Cerebellar nuclear complex (tissue), 1 donor: ENCODE results near the gene PTGES3L.
"Not testable (repeated sequence)": the region's sequence is repeated elsewhere in the genome, so short reads cannot be mapped to it uniquely, and the experiment has no call there.

Source experiments
- DNase-seq, 2 experiments: peaks; one replicate each; lab custom pipeline; 2025; lab: John Stamatoyannopoulos, UW

PTGES3L gene

DNA sequence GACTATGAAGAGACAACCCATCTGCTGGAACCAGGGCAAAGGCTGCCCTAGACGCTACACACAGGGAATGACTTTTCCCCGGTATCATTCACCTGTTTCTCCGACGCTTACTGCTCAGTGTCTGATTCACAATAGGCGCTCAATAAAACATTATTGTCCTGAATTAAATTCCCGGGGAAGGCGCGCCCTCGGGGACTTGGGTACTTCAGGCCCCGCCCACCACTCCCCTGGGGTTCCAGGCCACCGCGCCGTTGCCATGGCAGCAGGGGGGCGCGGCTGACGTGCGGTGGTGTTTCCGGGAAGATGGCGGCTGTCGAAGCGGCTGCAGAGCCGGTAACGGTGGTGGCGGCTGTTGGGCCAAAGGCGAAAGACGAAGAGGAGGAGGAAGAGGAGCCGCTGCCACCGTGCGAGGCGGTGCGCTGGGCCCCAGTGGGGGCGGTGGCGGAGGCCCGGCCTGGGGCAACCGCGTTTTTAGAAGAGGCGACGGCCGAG is 440 bp upstream of the PTGES3L start, which contains the start of gene RUNDC1:
RUNDC1 (plus strand) TSS at position 292 of the 492 bp plus-strand sequence; CDS start at position 304, 12 bp downstream.
- peak in 1 of 2 experiments; percentile 33 for DNase-seq

GRCh38 chr17:42975701-42976100 is 4.2 kb downstream of the PTGES3L start:
- DNase-seq: not testable (repeated sequence)

- no peak for DNase-seq
Observed at GRCh38 chr17:42975265-42975664, 4.6 kb downstream of the PTGES3L start.

DNA sequence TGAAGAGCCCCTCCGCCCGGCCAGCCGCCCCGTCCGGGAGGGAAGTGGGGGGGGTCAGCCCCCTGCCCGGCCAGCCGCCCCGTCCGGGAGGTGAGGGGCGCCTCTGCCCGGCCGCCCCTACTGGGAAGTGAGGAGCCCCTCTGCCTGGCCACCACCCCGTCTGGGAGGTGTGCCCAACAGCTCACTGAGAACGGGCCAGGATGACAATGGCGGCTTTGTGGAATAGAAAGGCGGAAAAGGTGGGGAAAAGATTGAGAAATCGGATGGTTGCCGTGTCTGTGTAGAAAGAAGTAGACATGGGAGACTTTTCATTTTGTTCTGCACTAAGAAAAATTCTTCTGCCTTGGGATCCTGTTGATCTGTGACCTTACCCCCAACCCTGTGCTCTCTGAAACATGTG is 6.6 kb downstream of the PTGES3L start:
- DNase-seq: not testable (repeated sequence)

DNA sequence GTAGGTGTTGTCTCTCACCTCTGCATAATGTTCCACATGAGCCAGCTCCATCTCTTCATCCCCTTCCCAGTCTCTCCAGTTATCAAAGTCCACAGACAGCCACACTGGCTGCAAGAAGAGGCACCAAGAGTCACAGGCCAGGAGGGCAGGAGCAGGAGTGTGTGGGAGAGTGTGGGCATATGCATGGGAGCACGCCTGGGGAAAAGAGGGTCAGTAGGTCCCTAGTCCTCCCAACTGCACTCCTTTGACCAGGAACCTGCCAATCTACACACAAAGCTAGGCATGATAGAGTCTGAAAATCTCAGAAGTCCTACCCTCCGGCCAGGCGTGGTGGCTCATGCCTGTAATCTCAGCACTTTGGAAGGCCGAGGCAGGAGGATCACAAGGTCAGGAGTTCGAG is 8.3 kb downstream of the PTGES3L start:
- DNase-seq: no peak

DNA sequence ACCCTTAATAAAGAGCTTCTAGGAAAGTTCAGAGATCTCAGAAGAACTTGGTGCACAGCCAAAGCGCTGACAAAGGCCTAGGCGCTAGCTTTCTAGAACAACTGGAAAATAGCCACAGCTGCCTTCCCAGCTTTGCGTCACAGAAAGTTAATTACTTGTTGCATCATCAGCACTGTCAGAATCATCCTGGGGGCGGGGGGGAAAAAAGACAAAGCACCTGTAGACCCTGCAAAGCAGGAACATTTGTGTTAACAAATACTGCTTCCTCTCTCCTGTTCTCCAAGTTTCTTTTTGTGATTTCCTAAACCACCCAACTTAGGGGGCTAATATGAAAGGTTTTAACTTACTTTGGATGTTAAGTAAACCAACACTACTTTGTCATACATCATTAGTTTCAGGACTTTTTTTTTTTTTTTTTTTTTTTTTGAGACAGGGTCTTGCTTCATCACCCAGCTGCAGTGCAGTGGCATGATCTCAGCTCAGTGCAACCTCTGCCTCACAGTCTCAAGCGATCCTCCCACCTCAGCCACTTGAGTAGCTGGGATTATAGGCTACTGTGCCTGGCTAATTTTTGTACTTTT is 10.8 kb downstream of the PTGES3L start:
- no peak for DNase-seq

- DNase-seq: no peak
Observed at GRCh38 chr17:42967925-42968324, 12.0 kb downstream of the PTGES3L start.

- peak; percentile 36 to 88 for DNase-seq
Observed at GRCh38 chr17:42964161-42964932, 15.5 kb downstream of the PTGES3L start, which contains the start of gene AARSD1. AARSD1 (minus strand) TSS chr17:42964454; CDS start chr17:42964440, 14 bp downstream.

DNA sequence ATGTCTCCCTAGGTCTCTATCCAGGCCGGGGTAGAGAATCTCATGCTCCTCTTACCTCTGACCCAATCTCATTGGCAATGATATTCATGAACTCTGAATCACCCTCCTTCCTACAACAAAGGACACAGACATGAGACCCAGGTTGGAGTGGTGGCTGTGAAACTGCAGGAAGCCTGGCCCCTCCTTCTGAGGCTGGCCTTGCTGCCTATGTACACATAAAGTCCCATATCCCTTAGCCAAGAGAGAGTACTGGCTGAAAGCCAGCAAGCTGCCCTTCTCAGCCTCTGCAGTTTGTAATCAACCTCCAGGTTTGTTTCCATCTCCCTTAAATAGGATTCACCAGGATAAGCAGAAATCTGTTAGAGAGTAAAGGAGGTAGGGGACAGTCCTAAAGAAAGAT is 26.2 kb downstream of the PTGES3L start:
- no peak for DNase-seq

- DNase-seq: no peak
Observed at GRCh38 chr17:42950044-42950783, 29.7 kb downstream of the PTGES3L start.

GRCh38 chr17:42946812-42947211 is 33.1 kb downstream of the PTGES3L start:
- DNase-seq: no peak

GRCh38 chr17:42944211-42944610 is 35.7 kb downstream of the PTGES3L start:
- DNase-seq: no peak

GRCh38 chr17:42937712-42938596 is 41.9 kb downstream of the PTGES3L start:
- DNase-seq: no peak

DNA sequence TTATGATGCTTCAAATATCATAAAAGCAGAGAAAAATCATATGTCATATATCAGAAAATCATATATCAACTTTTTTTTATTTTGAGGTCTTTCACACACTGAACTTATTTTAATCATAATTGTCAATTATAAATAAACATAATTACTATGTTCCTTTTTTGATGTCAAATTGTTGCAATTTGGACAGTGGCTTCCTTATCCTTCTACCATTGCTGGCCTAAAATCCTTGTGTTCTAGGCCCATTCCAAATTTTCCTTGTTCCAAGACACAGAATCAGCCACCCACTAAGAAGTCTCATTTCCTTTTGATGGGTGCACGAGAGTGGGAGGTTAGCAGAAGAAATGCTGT is 50.4 kb downstream of the PTGES3L start:
- DNase-seq: no peak

GRCh38 chr17:42928714-42929496 is 51.0 kb downstream of the PTGES3L start:
- no peak for DNase-seq

GRCh38 chr17:42924891-42925290 is 55.0 kb downstream of the PTGES3L start:
- DNase-seq: no peak

DNA sequence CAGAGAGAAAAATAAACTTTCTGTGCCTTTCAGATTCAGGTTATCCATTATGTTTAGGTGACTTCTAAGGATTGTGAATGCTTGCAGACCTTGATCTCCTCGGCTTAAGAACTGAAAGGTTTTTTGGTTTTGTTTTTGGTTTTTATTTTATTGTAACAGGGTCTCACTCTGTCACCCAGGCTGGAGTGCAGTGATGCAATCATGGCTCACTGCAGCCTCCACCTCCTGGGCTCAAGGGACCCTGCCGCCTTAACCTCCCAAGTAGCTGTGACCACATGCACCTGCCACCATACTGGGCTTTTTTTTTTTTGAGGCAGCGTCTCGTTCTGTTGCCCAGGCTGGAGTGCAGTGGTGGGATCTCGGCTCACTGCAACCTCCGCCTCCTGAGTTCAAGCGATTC is 56.4 kb downstream of the PTGES3L start:
- DNase-seq: not testable (repeated sequence)

DNA sequence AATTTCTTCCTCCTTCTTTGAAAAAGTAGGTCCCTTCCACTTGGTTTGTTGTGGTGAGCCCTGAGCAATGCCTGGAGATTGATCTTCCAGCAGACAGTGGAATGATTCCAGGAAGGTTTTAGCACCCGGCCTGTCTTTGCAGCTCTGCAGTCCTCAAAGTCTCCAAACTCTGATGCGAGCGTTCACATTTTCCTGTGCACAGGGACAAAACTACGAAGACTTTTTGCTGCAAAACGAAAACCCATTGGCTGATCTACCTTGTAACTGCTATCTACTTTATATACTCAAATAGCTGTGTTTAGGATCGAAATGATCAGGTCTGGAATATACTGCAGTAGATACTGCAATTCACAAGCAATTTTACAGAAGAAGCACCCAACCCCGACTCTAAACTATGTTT is 57.6 kb downstream of the PTGES3L start:
- DNase-seq: no peak

GRCh38 chr17:42920922-42921321 is 59.0 kb downstream of the PTGES3L start:
- DNase-seq: no peak

GRCh38 chr17:42920106-42920900 is 59.6 kb downstream of the PTGES3L start:
- DNase-seq: no peak
